GM19025 (cell line): ENCODE data around the gene GLCCI1.
"Not testable (repeated sequence)": the region's sequence is repeated elsewhere in the genome, so short reads cannot be mapped to it uniquely, and the experiment has no call there.

Experiments used
- ATAC-seq: cut with Tn5 transposase; IDR thresholded peaks from one replicate; pipeline ENCODE4 v1.9.1; 2021; ENCODE audit warnings: mild to moderate bottlenecking, low read depth, moderate library complexity; ENCODE audit not compliant: unreplicated experiment

Gene GLCCI1

DNA sequence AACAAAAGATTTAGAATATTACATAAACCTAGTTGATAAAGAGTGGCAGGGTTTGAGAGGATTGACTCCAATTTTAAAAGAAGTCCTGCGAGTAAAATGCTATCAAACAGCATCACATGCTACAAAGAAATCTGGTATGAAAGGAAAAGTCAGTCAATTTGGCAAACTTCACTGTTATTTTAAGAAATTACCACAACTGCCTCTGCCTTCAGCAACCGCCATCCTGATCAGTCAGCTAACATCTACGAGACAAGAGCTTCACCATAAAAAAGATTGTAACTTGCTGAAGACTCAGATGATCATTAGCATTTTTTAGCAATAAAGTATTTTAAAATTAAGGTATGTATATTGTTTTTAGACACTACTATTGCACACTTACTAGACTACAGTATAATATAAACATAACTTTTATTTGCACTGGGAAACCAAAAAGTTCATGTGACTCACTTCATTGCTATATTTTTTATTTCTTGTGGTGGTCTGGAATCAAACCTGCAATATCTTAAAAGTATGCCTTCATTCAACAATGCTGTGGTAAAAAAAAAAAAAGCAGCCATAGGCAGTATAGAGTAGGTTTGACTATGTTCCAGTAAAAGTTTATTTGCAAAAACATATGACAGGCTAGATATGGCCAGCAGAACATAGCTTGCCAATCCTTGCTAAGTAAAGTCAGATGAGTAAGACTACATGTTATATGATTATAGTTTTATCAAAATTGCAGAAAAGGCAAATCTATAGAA is 74.4 kb downstream of the GLCCI1 start:
- no peak for ATAC-seq

DNA sequence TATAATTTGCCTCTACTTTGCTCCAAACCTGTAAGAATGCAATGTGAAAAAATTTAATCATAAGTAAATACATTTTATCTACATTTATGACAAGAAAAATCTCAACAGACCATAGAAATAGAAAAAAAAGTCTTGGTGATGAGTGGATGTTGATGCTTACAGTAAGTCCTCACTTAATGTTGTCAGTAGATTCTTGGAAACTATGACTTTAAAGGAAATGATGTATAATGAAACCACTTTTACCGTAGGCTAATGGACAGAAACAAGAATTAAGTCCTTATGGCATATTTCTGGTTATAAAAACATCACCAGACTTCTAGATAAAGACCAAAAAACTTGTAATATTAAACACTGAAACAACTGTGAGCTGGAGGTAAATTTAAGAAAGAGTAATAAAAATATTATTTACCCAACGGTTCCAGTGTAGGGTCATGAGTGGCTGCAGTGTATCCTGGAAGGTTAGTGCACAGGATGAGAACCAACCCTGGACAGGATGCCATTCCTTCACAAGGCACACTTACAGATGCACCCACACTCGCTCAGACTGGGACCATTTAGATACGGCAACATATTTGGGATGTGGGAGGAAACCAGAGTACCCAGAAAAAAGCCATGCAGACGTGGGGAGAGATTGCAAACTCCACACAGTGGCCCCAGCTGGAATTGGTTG is 76.3 kb downstream of the GLCCI1 start:
- no peak for ATAC-seq

DNA sequence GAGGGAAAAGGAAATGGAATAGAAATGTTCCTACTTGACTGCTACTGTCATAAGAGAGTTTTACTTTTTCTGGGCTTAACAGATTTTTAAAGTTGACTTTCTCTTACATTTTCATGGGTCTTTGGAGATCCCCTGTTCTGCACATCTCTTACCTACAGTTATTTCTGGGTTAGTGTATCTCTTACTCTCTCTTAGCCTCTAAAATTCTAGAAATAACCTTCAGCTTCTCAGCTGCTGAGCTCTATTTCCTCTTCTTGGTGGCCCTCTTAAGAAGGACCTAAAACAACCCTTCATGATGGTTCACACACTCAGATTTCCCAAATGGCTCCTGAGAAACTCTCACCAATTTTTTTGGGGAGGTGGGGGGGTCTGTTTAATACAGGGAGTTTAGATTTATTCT is 79.5 kb downstream of the GLCCI1 start:
- ATAC-seq, result not testable (repeated sequence)

DNA sequence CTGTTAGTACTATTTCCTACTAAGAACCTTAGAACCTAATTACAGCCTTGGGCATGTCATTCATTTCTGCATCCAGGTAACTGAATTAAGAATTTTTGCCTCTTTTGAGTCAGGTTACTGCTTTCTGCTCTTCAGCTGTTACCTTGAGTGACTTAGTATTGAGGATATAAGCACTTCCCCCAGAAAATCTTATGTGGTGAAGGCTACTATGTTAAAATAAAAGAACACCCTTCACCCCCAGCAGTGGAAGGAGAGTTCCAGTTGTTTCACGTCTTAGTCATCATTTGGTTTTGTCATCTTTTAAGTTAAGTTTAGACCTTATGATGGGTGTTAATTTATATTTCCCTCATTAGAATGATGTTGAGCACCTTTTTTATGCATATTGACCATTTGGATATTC is 82.8 kb downstream of the GLCCI1 start:
- no peak for ATAC-seq

DNA sequence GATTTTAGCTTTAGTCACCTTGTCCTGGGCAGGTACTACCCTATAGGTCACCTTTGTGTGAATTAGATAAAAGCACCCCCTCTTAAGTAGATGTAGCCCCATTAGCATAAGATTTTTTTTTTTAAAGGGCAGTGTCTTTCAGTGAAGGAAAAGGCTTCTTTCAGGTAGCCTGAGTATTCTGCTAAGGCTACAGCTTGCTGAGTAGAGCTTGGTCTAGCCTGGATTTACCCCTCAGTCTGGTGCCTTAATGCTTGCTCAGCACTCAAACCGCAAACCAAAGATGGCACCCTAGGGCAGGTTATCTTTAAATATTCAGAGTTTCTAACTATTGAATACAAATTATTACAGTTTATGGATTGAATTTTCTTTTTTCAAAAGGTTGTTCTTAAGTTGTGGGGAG is 83.4 kb downstream of the GLCCI1 start:
- no peak for ATAC-seq

DNA sequence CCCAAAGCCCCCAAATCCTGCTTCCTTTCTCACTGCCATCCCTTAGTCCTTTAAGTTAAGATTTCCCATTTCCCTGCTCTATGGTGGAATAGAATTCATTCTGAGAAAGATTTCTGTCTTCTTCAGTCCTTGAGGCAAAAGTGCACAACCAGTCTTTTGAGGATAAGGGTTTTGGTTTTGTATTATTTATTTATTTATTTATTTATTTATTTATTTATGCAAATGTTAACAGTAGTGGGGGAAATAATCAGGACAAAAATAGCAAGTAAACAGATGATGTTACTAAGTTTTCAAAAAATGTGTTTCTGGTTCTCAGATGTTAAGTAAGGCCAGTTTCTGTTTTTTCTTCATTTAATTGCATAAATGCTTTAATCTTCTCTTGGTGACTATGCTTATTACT is 84.2 kb downstream of the GLCCI1 start:
- ATAC-seq, result no peak

DNA sequence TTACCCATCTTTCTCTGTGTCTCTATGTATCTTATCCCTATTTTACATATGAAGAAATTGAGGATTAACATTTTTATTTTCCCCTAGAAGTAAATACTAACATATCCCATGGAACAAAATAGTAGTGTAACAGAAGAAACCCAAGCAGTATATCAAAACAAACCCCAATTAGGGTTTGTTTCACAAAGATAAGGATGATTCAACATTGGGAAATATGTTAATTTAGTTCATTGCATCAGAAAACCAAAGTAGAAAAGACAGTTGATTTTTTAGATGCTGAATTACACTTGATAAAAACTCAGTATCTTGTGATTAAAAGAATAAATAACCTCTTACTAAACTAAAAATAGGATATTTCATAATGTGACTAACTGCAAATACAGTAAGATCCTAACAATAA is 87.8 kb downstream of the GLCCI1 start:
- no peak for ATAC-seq

DNA sequence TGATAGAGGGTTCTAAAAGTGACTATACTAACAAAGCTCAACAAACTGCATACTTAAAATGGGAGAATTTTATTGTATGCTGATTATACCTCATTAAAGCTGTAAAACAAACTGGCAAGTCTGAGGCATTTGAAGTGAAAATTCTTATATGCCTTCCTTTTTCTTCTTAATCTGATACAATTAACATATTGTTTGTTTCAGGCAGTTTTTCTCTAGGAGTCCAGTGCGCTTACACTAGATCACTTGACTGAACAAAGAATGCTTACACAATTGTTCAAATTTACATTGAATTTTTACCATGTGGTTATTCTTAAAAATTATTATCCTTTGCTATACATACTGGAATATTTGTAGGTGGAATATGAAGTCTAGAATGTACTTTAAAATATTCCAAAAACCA is 89.0 kb downstream of the GLCCI1 start:
- no peak for ATAC-seq

DNA sequence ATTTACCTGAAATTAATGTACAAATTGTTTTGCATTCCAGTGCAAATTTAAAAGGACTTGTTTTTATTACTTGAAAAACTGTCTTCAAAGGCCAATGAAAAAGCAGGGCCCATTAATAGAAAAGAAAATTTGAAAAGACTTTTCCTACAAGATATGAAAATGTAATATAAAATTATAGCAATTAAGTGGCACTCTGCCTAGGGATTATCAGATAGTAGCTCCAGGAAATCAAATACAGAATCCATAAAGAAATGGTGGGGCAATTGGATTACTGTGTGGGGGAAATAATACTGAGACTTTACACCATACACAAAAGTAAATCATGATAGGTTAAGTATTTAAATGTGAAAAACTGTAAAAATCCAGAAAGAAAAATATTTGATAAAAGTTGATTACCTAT is 89.7 kb downstream of the GLCCI1 start:
- no peak for ATAC-seq

DNA sequence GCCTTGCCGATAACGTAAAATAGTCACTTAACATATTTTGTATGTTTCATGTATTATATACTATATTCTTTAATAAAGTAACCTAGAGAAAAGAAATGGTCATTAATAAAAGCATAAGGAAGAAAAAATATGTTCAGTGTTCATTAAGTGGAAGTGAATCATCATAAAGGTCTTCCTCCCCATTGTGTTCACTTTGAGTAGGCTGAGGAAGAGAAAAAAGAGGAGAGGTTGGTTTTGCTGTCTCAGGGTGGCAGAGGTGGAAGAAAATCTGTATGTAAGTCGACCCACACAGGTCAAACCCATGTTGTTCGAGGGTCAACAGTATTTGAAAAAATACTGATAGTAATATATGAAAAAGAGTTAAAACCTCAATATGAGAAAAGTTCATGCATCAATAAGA is 90.3 kb downstream of the GLCCI1 start:
- no peak for ATAC-seq

DNA sequence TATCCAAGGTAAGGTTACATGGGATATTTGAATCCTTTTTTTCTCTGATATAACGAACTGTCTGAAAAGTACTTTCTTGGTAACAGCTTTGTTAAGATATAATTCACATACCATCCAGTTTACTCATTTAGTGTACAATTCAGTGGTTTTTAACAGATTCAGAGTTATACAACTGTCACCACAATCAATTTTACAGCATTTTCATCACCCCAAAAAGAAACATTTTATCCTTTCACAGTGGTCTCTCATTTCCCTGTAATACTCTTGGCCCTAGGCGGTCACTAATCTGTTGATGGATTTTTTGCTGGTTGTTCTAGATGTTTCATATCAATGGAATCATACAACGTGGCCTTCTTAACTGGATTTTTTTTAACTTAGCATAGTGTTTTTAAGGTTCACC is 91.6 kb downstream of the GLCCI1 start:
- ATAC-seq, result no peak

DNA sequence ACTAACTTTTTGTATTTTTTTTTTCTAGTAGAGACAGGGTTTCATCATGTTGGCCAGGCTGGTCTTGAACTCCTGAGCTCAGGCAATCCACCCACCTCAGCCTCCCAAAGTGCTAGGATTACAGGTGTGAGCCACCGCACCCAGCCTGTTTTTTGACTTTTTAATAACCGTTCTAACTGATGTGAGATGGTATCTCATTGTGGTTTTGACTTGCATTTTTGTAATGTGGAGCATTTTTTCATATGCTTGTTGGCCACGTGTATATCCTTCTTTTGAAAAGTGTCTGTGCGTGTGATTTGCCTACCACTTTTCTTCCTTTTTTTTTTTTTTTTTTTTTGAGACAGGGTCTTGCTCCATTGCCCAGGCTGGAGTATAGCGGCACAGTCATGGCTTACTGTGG is 94.7 kb downstream of the GLCCI1 start:
- not testable (repeated sequence) for ATAC-seq

DNA sequence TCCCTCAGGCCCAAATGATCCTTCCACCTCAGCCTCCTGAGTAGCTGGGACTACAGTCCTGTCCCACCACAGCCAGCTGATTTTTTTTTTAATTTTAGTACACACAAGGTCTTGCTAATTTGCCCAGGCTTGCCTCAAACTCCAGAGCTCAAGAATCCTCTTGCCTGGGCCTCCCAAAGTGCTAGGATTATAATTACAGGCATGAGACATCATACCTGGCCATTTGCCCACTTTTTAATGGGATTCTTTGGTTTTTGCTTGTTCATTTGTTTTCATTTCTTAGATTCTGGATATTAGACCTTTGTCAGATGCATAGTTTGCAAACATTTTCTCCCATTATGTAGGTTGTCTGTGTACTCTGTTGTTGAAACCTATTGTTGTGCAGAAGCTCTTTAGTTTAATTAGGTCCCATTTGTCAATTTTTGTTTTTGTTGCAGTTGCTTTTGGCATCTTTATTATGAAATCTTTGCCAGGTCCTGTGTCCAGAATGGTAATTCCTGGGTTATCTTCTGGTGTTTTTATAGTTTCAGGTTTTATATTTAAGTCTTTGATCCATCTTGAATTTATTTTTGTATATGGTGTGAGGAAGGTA is 95.2 kb downstream of the GLCCI1 start:
- ATAC-seq, result no peak

DNA sequence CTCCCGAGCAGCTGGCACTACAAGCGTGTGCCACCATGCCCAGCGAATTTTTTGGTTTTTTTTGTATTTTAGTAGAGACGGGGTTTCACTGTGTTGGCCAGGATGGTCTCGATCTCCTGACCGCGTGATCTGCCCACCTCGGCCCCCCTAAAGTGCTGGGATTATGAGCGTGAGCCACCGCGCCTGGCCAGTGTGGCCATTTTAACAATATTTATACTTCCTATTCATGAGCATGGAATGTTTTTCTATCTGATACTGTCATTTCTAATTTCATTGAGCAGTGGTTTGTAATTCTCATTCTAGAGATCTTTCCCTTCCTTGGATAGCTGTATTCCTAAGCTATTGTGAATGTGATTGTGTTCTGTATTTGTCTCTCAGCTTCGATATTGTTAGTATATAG is 96.2 kb downstream of the GLCCI1 start:
- no peak for ATAC-seq

DNA sequence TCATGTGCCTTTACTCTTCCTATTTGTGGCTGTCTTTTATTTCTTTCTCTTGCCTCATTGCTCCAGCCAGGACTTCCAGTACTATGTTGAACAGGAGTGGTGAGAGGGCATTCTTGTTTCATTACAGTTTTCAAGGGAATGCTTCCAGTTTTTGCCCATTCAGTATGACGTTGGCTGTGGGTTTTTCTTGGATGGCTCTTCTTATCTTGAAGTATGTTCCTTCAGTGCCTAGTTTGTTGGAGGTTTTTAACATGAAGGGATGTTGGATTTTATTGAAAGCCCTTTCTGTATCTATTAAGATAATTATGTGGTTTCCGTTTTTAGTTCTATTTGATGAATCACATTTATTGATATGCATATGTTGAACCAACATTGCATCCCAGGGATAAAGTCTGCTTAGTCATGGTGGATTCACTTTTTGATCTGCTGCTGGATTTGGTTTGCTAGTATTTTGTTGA is 96.8 kb downstream of the GLCCI1 start:
- no peak for ATAC-seq

DNA sequence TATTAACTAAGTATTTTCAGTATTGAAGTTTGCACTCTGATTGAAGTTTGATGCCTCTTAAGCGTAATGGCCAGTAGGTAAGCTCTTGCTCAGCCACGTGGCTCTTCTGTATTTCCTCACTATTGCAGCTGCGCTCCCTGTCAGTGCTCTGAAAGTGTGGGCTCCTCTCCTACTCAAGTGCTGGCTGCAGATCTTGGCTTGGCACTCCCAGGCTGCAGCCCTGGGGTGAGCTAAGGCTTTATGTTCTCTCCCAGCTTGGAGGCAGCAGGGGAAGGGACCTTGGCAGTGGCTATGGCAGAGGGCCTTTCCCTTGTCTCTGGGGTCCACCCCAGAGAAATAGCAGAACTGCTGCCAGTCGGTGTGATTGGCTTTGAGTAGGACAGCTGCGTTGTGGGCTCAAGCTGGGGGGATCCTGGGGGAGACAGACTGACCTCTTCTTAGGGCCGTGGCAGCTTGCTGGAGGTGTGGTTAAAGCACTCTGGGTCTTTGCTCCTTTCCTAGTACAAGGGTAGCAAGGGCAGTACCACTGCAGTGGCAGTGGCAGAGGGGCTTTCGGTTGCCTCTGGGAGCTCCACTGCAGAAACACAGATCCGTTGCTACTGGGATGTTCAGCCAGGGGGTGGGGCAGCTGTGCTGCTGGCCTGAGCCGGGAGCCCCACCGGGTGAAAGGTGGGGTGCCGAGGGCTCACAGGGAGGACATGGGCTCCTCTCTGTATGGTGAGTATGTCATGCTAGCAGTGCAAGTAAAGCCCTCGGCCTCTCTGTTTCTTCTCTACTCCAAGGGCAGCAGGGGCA is 100.5 kb downstream of the GLCCI1 start:
- no peak for ATAC-seq

DNA sequence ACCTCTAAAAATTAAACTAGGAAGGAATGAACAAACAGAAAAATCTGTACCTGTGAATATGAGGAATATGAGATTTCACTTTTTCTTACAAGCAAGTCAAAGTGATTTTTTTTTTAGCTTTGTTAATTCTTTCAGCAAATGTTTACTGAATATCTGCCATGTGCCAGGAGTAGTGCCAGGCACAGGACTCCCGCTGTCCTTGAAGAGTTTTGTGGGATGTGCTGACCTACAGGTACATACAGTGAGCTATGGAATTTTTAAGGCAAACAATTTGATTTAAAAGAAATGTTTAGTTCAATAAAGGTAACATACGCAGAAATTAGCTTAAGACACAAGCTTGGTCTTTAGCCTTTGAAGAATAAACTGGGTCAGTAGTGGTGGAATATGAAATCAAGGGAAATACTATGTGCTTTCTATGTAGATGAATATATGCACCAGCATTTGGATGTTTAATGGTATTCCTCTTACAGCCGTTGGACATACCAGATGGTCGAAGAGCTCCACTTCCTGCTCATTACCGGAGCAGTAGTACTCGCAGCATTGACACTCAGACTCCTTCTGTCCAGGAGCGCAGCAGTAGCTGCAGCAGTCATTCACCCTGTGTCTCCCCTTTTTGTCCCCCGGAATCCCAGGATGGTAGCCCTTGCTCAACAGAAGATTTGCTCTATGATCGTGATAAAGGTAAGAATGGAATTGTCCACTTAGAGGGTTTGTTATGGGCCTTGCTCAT is 102.0 kb downstream of the GLCCI1 start:
- ATAC-seq, result no peak

DNA sequence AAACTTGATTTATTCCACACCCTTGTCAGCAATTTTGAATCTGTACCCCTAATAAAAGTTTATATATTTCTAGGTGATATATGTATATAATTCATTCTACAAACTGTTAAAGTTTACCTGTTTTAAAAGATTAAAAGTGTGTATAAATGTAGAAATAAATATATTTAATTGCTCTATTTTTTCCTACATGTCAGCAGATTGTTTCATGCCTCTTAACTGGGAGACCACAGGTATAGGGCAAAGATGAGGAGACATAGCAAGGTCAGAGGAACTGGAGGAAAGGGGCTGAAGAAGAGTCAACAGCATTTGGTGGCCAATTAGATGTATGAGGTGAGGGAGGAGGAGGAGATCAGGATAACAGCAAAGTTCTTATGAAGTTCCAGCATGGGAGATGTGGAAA is 109.8 kb downstream of the GLCCI1 start:
- no peak for ATAC-seq

DNA sequence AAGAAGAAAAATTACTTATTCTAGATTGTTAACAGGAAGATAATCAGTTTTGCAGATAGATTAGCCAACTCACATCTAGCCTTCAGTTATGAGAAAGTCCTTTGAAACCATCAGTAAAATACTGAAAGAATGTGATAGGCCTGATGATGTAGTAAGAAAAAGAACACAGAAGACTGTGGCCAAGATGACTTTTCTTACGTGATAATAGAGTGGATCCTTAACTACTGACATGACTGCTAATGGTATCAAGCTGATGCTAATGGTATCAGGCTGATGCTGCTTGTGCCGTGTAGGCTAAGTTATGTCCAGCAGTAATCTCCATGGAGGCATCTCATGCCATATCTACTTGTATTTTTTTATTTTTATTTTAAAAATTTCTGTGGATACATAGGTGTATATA is 114.2 kb downstream of the GLCCI1 start:
- ATAC-seq, result no peak

DNA sequence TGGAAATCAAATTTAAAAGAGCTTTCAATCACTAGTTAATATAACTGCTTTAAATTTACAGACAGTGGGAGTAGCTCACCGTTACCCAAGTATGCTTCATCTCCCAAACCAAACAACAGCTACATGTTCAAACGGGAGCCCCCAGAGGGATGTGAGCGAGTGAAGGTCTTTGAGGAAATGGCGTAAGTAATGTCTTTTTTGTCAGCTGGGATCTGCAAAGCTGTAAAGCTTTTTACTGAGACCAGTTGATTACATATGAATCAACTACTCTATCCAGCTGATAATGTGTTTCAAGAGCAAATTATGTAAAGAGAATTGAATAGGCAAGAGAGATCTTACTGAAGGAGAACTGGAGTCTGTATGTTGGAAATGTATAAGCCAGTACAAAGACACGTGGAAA is 116.2 kb downstream of the GLCCI1 start:
- ATAC-seq, result no peak
